Loucy (cell line): ENCODE results near the gene SERTAD1.

ENCODE experiments used
- EZH2phosphoT487 ChIP-seq: fragments of 200-600 bp; IDR thresholded peaks from 2 replicates; pipeline ENCODE4 v1.6.1; 2018; ENCODE audit warnings: antibody characterized with exemption, mild to moderate bottlenecking, moderate library complexity, borderline replicate concordance
- TF ChIP-seq, protein P1 (sequence below): fragments of 200-600 bp; sonication (generic); conservative IDR thresholded peaks from 2 replicates; pipeline ENCODE4 v1.5.1; 2014; ENCODE audit warnings: mild to moderate bottlenecking, antibody characterized with exemption, low read length

DNA sequence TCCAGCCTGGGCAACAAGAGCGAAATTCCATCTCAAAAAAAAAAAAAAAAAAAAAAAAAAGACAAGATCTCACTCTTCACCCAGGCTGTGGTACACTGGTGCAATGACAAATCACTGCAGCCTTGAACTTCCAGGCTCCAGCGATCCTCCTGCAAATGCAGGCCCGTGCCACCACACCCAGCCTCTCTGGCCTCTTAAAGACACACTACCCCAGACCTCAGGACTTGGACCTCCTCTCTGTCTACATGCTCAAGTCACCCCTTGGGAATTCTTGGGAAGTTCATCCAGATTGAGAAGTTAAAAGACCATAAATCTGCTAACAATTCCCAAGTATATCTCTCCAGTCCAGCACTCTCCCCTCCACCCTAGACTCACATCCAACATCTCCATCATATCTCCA, 25.2 kb downstream of the SERTAD1 start:
- TF ChIP-seq, protein P1, sequence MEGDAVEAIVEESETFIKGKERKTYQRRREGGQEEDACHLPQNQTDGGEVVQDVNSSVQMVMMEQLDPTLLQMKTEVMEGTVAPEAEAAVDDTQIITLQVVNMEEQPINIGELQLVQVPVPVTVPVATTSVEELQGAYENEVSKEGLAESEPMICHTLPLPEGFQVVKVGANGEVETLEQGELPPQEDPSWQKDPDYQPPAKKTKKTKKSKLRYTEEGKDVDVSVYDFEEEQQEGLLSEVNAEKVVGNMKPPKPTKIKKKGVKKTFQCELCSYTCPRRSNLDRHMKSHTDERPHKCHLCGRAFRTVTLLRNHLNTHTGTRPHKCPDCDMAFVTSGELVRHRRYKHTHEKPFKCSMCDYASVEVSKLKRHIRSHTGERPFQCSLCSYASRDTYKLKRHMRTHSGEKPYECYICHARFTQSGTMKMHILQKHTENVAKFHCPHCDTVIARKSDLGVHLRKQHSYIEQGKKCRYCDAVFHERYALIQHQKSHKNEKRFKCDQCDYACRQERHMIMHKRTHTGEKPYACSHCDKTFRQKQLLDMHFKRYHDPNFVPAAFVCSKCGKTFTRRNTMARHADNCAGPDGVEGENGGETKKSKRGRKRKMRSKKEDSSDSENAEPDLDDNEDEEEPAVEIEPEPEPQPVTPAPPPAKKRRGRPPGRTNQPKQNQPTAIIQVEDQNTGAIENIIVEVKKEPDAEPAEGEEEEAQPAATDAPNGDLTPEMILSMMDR: no peak
- TF ChIP-seq EZH2phosphoT487: no peak
